Esophagus (tissue), 2 donors: Measurements from ENCODE around the gene GIN1. TPM values are rescaled to one million over a fixed set of nuclear protein-coding genes. Genes with fewer than 3 reads are reported as not detected.

ENCODE experiments used
- H3K27ac ChIP-seq, 2 donors: one replicate each; pipeline ENCODE4 v1.5.1; 2013; ENCODE audit warnings: low read depth in 2 of 2, mild to moderate bottlenecking in 2 of 2, inconsistent platforms in 1 of 2, low read length in 1 of 2, moderate library complexity in 1 of 2
- H3K27me3 ChIP-seq, 2 donors: one replicate each; pipeline ENCODE4 v1.6.1; 2013; ENCODE audit warnings: low read length in 2 of 2, control low read depth in 1 of 2, mild to moderate bottlenecking in 1 of 2; ENCODE audit not compliant: insufficient read depth in 2 of 2, control insufficient read depth in 1 of 2
- H3K36me3 ChIP-seq, 2 donors: one replicate each; pipeline ENCODE4 v1.6.1; 2013; ENCODE audit warnings: low read length in 1 of 2; ENCODE audit not compliant: control insufficient read depth in 2 of 2, insufficient read depth in 2 of 2
- H3K4me1 ChIP-seq, 2 donors: one replicate each; pipeline ENCODE4 v1.6.1; 2013; ENCODE audit warnings: low read length in 1 of 2; ENCODE audit not compliant: control insufficient read depth in 2 of 2, insufficient read depth in 2 of 2
- H3K4me3 ChIP-seq, 2 donors: one replicate each; pipeline ENCODE4 v1.5.1; 2013; ENCODE audit warnings: low read length in 2 of 2, mild to moderate bottlenecking in 2 of 2, low read depth in 1 of 2, moderate library complexity in 1 of 2
- H3K9me3 ChIP-seq, 2 donors: one replicate each; pipeline ENCODE4 v1.6.1; 2013; ENCODE audit warnings: mild to moderate bottlenecking in 2 of 2, low read depth in 1 of 2, low read length in 1 of 2, moderate library complexity in 1 of 2; ENCODE audit not compliant: control insufficient read depth in 2 of 2, insufficient read depth in 1 of 2
- WGBS, 2 donors: extraction: QIAGEN DNeasy Blood & Tissue Kit; methylation state at CpG; one replicate each; pipeline ENCODE4 v1.1.7; 2013; 5-methylcytosine and 5-hydroxymethylcytosine counted together
- polyA plus RNA-seq, 2 donors: library from polyadenylated mRNA; stranded (reverse); fragments of 200-250 nt; gene quantifications; one replicate each; pipeline ENCODE4 v1.2.3, GENCODE V29; 2013
- donor health status: healthy with polysubstance abuse.
- donor health status: Bipolar disorder and iron deficiency.

The GIN1 gene
- polyA plus RNA-seq, 2 donors: 2.2 to 2.6 TPM

DNA sequence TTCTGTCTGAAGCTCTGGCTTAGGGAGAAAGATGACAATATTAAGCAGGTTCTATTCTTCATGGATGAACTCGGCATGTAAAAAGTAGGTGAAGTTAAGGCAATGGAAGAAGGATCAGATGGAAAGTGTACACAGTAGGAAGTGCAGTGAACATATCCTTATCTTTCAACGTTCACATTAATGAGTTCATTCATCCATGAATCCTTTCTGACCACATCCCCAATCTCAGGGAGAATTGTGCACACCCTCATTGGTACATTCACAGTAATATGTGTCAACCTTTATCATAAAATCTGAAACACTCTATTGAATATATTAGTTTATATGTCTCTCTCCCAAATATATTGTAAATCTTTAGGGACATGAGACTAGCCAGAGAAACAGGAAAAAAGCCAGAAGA lies 5.5 kb downstream of the GIN1 start:
- H3K36me3 ChIP-seq: no peaks in the 10 kb centered on the region
- no peaks in the 10 kb centered on the region for H3K9me3 ChIP-seq
- no peaks in the 10 kb centered on the region for H3K27me3 ChIP-seq
- no peaks in the 10 kb centered on the region for H3K4me1 ChIP-seq
- H3K27ac ChIP-seq: no peak overlapping the region
- H3K4me3 ChIP-seq: no peak overlapping the region
- 86 to 88% methylated on average over 2 of the region's 2 CpGs for WGBS, 2 donors

- WGBS, 2 donors: 93 to 95% methylated on average over 2 of the region's 2 CpGs
- H3K27ac ChIP-seq: no peak overlapping the region
- H3K4me3 ChIP-seq: no peak overlapping the region
- no peaks in the 10 kb centered on the region for H3K9me3 ChIP-seq
- H3K36me3 ChIP-seq: no peaks in the 10 kb centered on the region
- H3K27me3 ChIP-seq: no peaks in the 10 kb centered on the region
- H3K4me1 ChIP-seq: no peaks in the 10 kb centered on the region
Observed at GRCh38 chr5:103112910-103113309, 7.0 kb downstream of the GIN1 start.

GRCh38 chr5:103111468-103111867 lies 8.5 kb downstream of the GIN1 start:
- Histone ChIP-seq H3K4me1 (no peaks in the 10 kb centered on the region), H3K27me3 (no peaks in the 10 kb centered on the region), H3K4me3 (no peak overlapping the region), H3K36me3 (no peaks in the 10 kb centered on the region), H3K9me3 (no peaks in the 10 kb centered on the region), H3K27ac (no peak overlapping the region)
- WGBS, 2 donors: 75 to 78% methylated on average over 2 of the region's 2 CpGs

- Histone ChIP-seq H3K27ac (no peak overlapping the region), H3K36me3 (no peaks in the 10 kb centered on the region), H3K9me3 (no peaks in the 10 kb centered on the region), H3K27me3 (no peaks in the 10 kb centered on the region), H3K4me3 (no peak overlapping the region), H3K4me1 (no peaks in the 10 kb centered on the region)
- WGBS, 2 donors: 95 to 97% methylated on average over 2 of the region's 2 CpGs
Observed at GRCh38 chr5:103110403-103110802, 9.5 kb downstream of the GIN1 start.

DNA sequence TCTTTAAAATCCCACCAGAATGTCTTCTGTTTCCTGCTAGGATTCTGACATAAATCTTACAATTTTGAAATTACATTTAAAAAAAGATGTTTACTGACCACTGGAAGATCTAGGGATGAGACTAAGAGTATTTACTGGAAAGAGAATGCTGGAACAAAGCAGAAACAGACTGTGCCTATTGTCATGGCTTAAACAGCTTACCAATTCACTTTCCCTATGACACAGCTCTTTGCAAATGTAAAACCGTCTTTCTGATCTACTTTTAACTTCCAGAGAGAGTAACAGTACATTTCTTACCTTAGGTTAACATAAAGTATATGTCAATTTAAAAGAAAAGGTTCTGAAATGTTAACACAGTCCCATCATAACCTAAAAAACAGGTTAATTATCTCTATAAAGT lies 10.7 kb downstream of the GIN1 start:
- WGBS, 2 donors: 72 to 90% methylated on average over 1 of the region's 1 CpG
- H3K4me1 ChIP-seq: no peaks in the 10 kb centered on the region
- H3K36me3 ChIP-seq: no peaks in the 10 kb centered on the region
- H3K27me3 ChIP-seq: no peaks in the 10 kb centered on the region
- no peaks in the 10 kb centered on the region for H3K9me3 ChIP-seq
- H3K4me3 ChIP-seq: no peak overlapping the region
- H3K27ac ChIP-seq: no peak overlapping the region

- Histone ChIP-seq H3K4me1 (no peaks in the 10 kb centered on the region), H3K4me3 (no peak overlapping the region), H3K27ac (no peak overlapping the region), H3K9me3 (no peaks in the 10 kb centered on the region), H3K27me3 (no peaks in the 10 kb centered on the region), H3K36me3 (no peaks in the 10 kb centered on the region)
- 51 to 90% methylated on average over 2 of the region's 2 CpGs for WGBS, 2 donors
Observed at GRCh38 chr5:103108086-103108485, 11.9 kb downstream of the GIN1 start.

DNA sequence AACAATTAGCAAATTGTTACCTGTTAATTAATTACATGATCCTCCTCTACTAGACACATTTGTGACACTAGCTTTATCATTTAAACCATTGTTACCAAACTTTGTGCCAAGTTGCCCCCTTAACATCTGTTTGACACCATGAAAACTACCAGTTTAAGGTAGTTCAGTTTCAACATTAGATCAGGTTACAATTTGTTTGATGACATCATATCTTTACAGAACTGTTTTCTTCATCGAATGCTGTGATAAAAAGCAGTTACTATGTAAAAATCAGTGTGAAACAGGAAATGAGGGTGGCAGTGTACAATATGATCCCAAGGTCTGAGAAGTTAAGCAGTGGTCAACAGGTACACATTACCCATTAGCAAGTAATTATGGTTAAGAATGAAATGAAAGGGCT lies 17.7 kb downstream of the GIN1 start:
- WGBS, 2 donors: 83 to 86% methylated on average over 1 of the region's 1 CpG
- no peaks in the 10 kb centered on the region for H3K27me3 ChIP-seq
- H3K9me3 ChIP-seq: no peaks in the 10 kb centered on the region
- no peaks in the 10 kb centered on the region for H3K36me3 ChIP-seq
- H3K4me3 ChIP-seq: no peak overlapping the region
- H3K27ac ChIP-seq: no peak overlapping the region
- no peaks in the 10 kb centered on the region for H3K4me1 ChIP-seq

GRCh38 chr5:103101079-103101750 lies 18.7 kb downstream of the GIN1 start:
- 89 to 92% methylated on average over 6 of the region's 6 CpGs for WGBS, 2 donors
- Histone ChIP-seq H3K27me3 (no peaks in the 10 kb centered on the region), H3K4me3 (no peak overlapping the region), H3K36me3 (no peaks in the 10 kb centered on the region), H3K9me3 (no peaks in the 10 kb centered on the region), H3K4me1 (no peaks in the 10 kb centered on the region), H3K27ac (no peak overlapping the region)

DNA sequence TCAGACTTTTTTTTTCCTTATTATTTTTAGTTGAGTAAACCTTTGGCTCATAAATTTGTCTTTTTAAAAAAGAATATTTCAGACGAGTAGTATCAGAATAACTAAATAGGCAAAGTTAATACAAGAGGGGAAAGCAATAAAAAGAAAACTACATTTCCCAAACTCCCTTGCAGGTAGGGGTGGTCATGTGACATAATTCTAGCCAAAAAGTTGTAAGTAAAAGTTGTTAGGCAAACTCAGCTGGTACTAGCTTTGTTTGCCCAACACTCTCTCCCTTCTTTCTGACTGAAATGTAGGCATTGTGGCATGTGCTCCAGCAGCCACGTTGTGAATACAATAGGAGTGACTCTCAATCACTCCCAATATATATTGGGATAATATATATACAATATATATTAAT lies 20.9 kb downstream of the GIN1 start:
- Histone ChIP-seq H3K27me3 (no peaks in the 10 kb centered on the region), H3K4me1 (no peaks in the 10 kb centered on the region), H3K4me3 (no peak overlapping the region), H3K36me3 (no peaks in the 10 kb centered on the region), H3K27ac (no peak overlapping the region), H3K9me3 (no peaks in the 10 kb centered on the region)
- 65 to 72% methylated on average over 2 of the region's 2 CpGs for WGBS, 2 donors

- 75 to 77% methylated on average over 2 of the region's 2 CpGs for WGBS, 2 donors
- Histone ChIP-seq H3K4me1 (no peaks in the 10 kb centered on the region), H3K9me3 (no peaks in the 10 kb centered on the region), H3K27ac (no peak overlapping the region), H3K4me3 (no peak overlapping the region), H3K27me3 (no peaks in the 10 kb centered on the region), H3K36me3 (peaks cover 0 to 2% of the 10 kb centered on the region in 2 donors)
Observed at GRCh38 chr5:103094737-103095136, 25.2 kb downstream of the GIN1 start.
